Measurements from ENCODE around the gene MYBPH. TPM values are rescaled to one million over a fixed set of nuclear protein-coding genes. Genes with fewer than 3 reads are reported as not detected.

The MYBPH gene
- total RNA-seq, 1 donor from 2014 or later, result not detected

GRCh38 chr1:203161703-203162102 lies 13.9 kb downstream of the MYBPH start:
- Histone ChIP-seq H3K4me3 (ENCODE audit: low read depth, low read length) (no peak overlapping the region), H3K27me3 (ENCODE audit: control insufficient read depth, insufficient read depth, low read length) (no peaks in the 10 kb centered on the region)
- TF ChIP-seq CTCF (IDR thresholded peaks at IDR 0.05; ENCODE audit: insufficient read depth, low read length, poor library complexity, severe bottlenecking), result no peak

DNA sequence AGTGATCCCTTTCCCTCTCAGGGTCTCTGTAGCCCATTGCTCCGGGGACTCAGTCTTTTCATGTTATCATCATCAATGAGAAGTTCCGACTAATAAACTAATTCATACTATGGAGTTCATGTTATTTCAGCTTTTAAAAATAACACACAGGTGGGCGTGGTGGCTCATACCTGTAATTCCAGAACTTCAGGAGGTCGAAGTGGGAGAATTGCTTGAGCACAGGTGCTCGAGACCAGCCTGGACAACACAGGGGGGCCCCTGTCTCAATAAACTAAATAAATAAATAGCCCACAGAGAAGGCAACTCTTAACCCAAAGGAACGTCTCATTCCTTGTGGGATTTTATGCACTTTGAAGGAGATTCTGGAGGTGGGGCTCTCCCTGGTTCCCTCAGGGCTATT lies 14.5 kb downstream of the MYBPH start:
- no peak for DNase-seq (ENCODE audit: low read depth)
- H3K4me3 ChIP-seq (ENCODE audit: low read depth, low read length), result no peak overlapping the region
- H3K27me3 ChIP-seq (ENCODE audit: control insufficient read depth, insufficient read depth, low read length), result no peaks in the 10 kb centered on the region
- peaks cover 2% of the 10 kb centered on the region for H3K36me3 ChIP-seq (ENCODE audit: control insufficient read depth, insufficient read depth, low read length)
- TF ChIP-seq CTCF (IDR thresholded peaks at IDR 0.05; ENCODE audit: insufficient read depth, low read length, poor library complexity, severe bottlenecking), result no peak

More at GRCh38 chr1:203161703-203162102, 13.9 kb downstream of the MYBPH start:
- peaks cover 2% of the 10 kb centered on the region for H3K36me3 ChIP-seq (ENCODE audit: control insufficient read depth, insufficient read depth, low read length)
- DNase-seq (ENCODE audit: low read depth), result no peak

- TF ChIP-seq CTCF (IDR thresholded peaks at IDR 0.05; ENCODE audit: insufficient read depth, low read length, poor library complexity, severe bottlenecking), result no peak
- Histone ChIP-seq H3K4me3 (ENCODE audit: low read depth, low read length) (no peak overlapping the region), H3K27me3 (ENCODE audit: control insufficient read depth, insufficient read depth, low read length) (no peaks in the 10 kb centered on the region), H3K36me3 (ENCODE audit: control insufficient read depth, insufficient read depth, low read length) (no peaks in the 10 kb centered on the region)
- DNase-seq (ENCODE audit: low read depth), result no peak
Observed at GRCh38 chr1:203159844-203160243, 15.8 kb downstream of the MYBPH start.

GRCh38 chr1:203158960-203159665 lies 16.5 kb downstream of the MYBPH start:
- no peak overlapping the region for H3K4me3 ChIP-seq (ENCODE audit: low read depth, low read length)
- no peak for DNase-seq (ENCODE audit: low read depth)
- no peak for TF ChIP-seq CTCF (IDR thresholded peaks at IDR 0.05; ENCODE audit: insufficient read depth, low read length, poor library complexity, severe bottlenecking)
- no peaks in the 10 kb centered on the region for H3K36me3 ChIP-seq (ENCODE audit: control insufficient read depth, insufficient read depth, low read length)
- no peaks in the 10 kb centered on the region for H3K27me3 ChIP-seq (ENCODE audit: control insufficient read depth, insufficient read depth, low read length)

DNA sequence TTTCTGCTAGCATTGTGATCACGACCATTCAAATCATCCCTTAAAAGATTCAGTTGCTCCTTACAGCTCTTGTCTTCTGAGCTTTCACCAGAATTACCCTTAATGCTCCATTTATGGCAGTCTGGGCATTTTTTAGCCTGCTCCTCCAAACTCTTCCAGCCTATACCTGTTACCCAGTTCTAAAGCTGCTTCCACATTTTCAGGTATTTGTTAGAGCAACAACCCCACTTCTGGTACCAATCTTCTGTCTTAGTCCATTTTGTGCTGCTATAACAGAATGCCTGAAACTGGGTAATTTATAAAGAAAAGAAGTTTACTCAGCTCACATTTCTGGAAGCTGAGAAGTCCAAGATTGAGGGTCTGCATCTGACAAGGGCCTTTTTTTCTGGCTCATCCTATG lies 17.2 kb downstream of the MYBPH start:
- no peak for DNase-seq (ENCODE audit: low read depth)
- no peaks in the 10 kb centered on the region for H3K36me3 ChIP-seq (ENCODE audit: control insufficient read depth, insufficient read depth, low read length)
- TF ChIP-seq CTCF (IDR thresholded peaks at IDR 0.05; ENCODE audit: insufficient read depth, low read length, poor library complexity, severe bottlenecking), result no peak
- no peaks in the 10 kb centered on the region for H3K27me3 ChIP-seq (ENCODE audit: control insufficient read depth, insufficient read depth, low read length)
- H3K4me3 ChIP-seq (ENCODE audit: low read depth, low read length), result no peak overlapping the region

DNA sequence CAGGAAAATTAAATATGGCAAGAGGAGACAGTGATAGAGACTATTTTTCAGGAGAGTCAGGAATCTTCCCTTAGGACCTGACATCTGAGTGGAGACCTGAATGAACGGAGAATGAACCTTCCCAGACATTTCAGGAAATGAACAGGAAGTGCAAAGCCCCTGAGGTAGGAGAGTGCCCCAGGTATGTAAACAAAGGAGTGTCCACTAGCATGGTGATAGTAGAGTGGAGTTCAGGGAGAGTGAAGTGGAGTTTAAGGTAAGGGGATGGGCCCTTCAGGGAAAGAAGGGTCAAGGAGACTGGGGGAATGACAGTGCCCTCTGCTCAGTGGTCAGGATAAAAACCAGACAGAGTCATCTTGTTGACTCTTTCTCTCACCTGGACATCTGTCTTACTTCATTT lies 19.3 kb downstream of the MYBPH start:
- TF ChIP-seq CTCF (IDR thresholded peaks at IDR 0.05; ENCODE audit: insufficient read depth, low read length, poor library complexity, severe bottlenecking), result no peak
- no peaks in the 10 kb centered on the region for H3K36me3 ChIP-seq (ENCODE audit: control insufficient read depth, insufficient read depth, low read length)
- no peak for DNase-seq (ENCODE audit: low read depth)
- H3K4me3 ChIP-seq (ENCODE audit: low read depth, low read length), result no peak overlapping the region
- no peaks in the 10 kb centered on the region for H3K27me3 ChIP-seq (ENCODE audit: control insufficient read depth, insufficient read depth, low read length)

Measured in kidney epithelial cell (primary cell).